Spleen (tissue), 11 donors: ENCODE measurements around the gene FBXW7. TPM values are rescaled to one million over a fixed set of nuclear protein-coding genes. Genes with fewer than 3 reads are reported as not detected.
A peak's percentile ranks its signal among the peaks of the same experiment; 100 is the strongest.

Experiments
- DNase-seq: peaks from one replicate; pipeline ENCODE4 v3.0.0-alpha.2; 2020
- H3K27ac ChIP-seq, 8 donors: fragments of 200-600 bp; sonication (generic) in 7 of 8; 1 replicate in 4 of 8; 2 replicates in 4 of 8; pipeline versions ENCODE4 v1.5.0 to v1.8.0; 2016 to 2021; ENCODE audit warnings: inconsistent platforms in 4 of 8, mild to moderate bottlenecking in 4 of 8, moderate library complexity in 1 of 8
- H3K27me3 ChIP-seq, 7 donors: fragments of 200-600 bp; sonication (generic) in 6 of 7; replicated peaks in 1 of 7; 1 replicate in 4 of 7; 2 replicates in 3 of 7; pipeline versions ENCODE4 v1.5.0 to v1.8.0; 2016 to 2021; ENCODE audit warnings: inconsistent platforms in 3 of 7, mild to moderate bottlenecking in 1 of 7
- H3K36me3 ChIP-seq, 6 donors: fragments of 200-600 bp; sonication (generic) in 5 of 6; 1 replicate in 4 of 6; 2 replicates in 2 of 6; pipeline versions ENCODE4 v1.5.0 to v1.8.0; 2016 to 2021; ENCODE audit warnings: inconsistent platforms in 2 of 6
- H3K4me1 ChIP-seq, 6 donors: fragments of 200-600 bp; sonication (generic) in 5 of 6; 1 replicate in 3 of 6; 2 replicates in 3 of 6; pipeline versions ENCODE4 v1.5.0 to v1.8.0; 2016 to 2021; ENCODE audit warnings: inconsistent platforms in 3 of 6
- H3K4me3 ChIP-seq, 8 donors: fragments of 200-600 bp; sonication (generic) in 7 of 8; 1 replicate in 4 of 8; 2 replicates in 4 of 8; pipeline versions ENCODE4 v1.5.0 to v1.8.0; 2016 to 2021; ENCODE audit warnings: inconsistent platforms in 4 of 8, mild to moderate bottlenecking in 4 of 8, moderate library complexity in 2 of 8
- H3K9me3 ChIP-seq, 8 donors: fragments of 200-600 bp; sonication (generic) in 7 of 8; 1 replicate in 4 of 8; 2 replicates in 4 of 8; pipeline versions ENCODE4 v1.5.0 to v1.8.0; 2016 to 2021; ENCODE audit warnings: inconsistent platforms in 4 of 8
- POLR2A ChIP-seq, 3 donors: fragments of 450-650 bp; IDR thresholded peaks; one replicate each; pipeline ENCODE4 v1.5.1; 2017; ENCODE audit warnings: antibody characterized with exemption in 3 of 3, mild to moderate bottlenecking in 1 of 3
- POLR2AphosphoS5 ChIP-seq, 3 donors: sonication (generic); formaldehyde crosslinking; IDR thresholded peaks; one replicate each; pipeline ENCODE4 v1.5.1; 2017; ENCODE audit warnings: antibody characterized with exemption in 3 of 3
- WGBS, 5 donors: extraction: QIAGEN DNeasy Blood & Tissue Kit in 3 of 5; methylation state at CpG; one replicate each; pipeline versions ENCODE4 v1.1.5 to v1.1.7; 2013 to 2018; 5-methylcytosine and 5-hydroxymethylcytosine counted together
- intact Hi-C: fragments of 100-400 bp; cut with DNase I; formaldehyde crosslinking; loops from one replicate; pipeline ENCODE4 v1.15.0; 2023; ENCODE audit warnings: low total_unique reads
- polyA plus RNA-seq, 3 donors: library from polyadenylated mRNA; stranded (reverse); fragments of 200-250 nt; gene quantifications; one replicate each; pipeline ENCODE4 v1.2.1, GENCODE V29; 2013
- total RNA-seq, 7 donors: library from RNA; depleted of rRNA in 3 of 7; stranded (reverse); fragments of >200 nt in 3 of 7; fragmentation: NEBNext Ultra II Directional in 4 of 7; extraction: Animal tissue kit (Norgen Biotek cat#: 25700) in 4 of 7; gene quantifications; one replicate each; pipeline versions ENCODE4 v1.1.0 to v1.2.1, GENCODE V29; 2016 to 2021
- TF ChIP-seq, protein P1 (sequence below), 11 experiments: fragments of 200-600 bp in 7 of 11; fragments of 450-650 bp in 4 of 11; sonication (generic) in 4 of 11; IDR thresholded peaks in 8 of 11; conservative IDR thresholded peaks in 3 of 11; 1 replicate in 7 of 11; 2 replicates in 4 of 11; pipeline versions ENCODE4 v1.4.0 to v1.8.0; 2016 to 2021; ENCODE audit warnings: antibody characterized with exemption in 11 of 11, inconsistent platforms in 4 of 11, mild to moderate bottlenecking in 1 of 11
- donor health status: healthy with polysubstance abuse.
- donor health status: DM: no; HTN: no; CAD: no; lungs with moderate emphysema.
- donor health status: DM: no; HTN: no; CAD: no.
- donor health status: Bipolar disorder and iron deficiency.
- donor health status: healthy.
- donor health status: DM: no; HTN: no; CAD: no.
- donor health status: DM: yes; HTN: yes; CAD: no.

Gene FBXW7
- total and polyA plus RNA-seq, 10 donors, result 11.5 to 140 (median 79.9) TPM

DNA sequence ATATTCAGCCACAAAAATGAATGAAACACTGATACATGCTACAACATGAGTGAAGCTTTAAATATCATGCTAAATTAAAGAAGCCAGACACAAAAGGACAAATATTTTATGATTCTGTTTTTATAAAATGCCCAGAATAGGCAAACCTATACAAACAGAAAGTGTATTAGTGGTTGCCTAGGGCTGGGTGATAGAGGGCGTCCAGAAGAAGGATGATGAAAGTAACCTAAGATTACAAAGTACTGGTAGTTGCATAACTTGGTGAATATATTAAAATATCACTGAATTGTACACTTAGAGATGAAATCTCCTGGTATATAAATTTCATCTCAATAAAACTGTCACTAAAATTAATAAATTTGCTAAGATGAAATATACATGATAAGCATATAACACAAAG is 67.5 kb downstream of the FBXW7 start:
- no peak for DNase-seq
- no peaks in the 10 kb centered on the region for H3K36me3 ChIP-seq
- H3K4me1 ChIP-seq, result peaks cover 13 to 63% (median 21%) of the 10 kb centered on the region in 6 donors
- H3K27ac ChIP-seq, result no peak overlapping the region
- H3K4me3 ChIP-seq, result no peak overlapping the region
- 47 to 90% (median 79%) methylated on average over 1 of the region's 1 CpG for WGBS, 5 donors
- intact Hi-C loops, result no loop called here
- H3K9me3 ChIP-seq, result peaks cover 0 to 9% (median 0%) of the 10 kb centered on the region in 8 donors
- H3K27me3 ChIP-seq, result no peaks in the 10 kb centered on the region
- TF ChIP-seq POLR2AphosphoS5 (IDR thresholded peaks at IDR 0.05), result no peak
- TF ChIP-seq POLR2A (IDR thresholded peaks at IDR 0.05), result no peak
- TF ChIP-seq, protein P1, sequence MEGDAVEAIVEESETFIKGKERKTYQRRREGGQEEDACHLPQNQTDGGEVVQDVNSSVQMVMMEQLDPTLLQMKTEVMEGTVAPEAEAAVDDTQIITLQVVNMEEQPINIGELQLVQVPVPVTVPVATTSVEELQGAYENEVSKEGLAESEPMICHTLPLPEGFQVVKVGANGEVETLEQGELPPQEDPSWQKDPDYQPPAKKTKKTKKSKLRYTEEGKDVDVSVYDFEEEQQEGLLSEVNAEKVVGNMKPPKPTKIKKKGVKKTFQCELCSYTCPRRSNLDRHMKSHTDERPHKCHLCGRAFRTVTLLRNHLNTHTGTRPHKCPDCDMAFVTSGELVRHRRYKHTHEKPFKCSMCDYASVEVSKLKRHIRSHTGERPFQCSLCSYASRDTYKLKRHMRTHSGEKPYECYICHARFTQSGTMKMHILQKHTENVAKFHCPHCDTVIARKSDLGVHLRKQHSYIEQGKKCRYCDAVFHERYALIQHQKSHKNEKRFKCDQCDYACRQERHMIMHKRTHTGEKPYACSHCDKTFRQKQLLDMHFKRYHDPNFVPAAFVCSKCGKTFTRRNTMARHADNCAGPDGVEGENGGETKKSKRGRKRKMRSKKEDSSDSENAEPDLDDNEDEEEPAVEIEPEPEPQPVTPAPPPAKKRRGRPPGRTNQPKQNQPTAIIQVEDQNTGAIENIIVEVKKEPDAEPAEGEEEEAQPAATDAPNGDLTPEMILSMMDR (IDR thresholded peaks at IDR 0.05 in 8 of 11, conservative IDR thresholded peaks at IDR 0.05 in 3 of 11), result no peak

DNA sequence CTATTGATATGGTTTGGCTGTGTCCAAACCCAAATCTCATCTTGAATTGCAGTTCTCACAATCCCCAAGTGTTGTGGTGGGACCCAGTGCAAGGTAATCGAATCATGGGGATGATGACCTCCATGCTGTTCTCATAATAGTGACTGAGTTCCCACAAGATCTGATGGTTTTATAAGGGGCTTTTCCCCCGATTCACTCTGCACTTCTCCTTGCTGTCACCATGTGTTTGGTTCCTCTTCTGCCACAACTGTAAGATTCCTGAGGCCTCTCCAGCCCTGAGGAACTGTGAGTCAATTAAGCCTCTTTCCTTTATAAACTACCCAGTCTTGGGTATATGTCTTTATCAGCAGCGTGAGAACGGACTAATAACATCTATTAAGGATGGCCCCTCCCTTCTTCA is 68.8 kb downstream of the FBXW7 start:
- intact Hi-C loops, result no loop called here
- no peak for DNase-seq
- WGBS, 5 donors, result 69 to 87% (median 78%) methylated on average over 4 of the region's 4 CpGs

DNA sequence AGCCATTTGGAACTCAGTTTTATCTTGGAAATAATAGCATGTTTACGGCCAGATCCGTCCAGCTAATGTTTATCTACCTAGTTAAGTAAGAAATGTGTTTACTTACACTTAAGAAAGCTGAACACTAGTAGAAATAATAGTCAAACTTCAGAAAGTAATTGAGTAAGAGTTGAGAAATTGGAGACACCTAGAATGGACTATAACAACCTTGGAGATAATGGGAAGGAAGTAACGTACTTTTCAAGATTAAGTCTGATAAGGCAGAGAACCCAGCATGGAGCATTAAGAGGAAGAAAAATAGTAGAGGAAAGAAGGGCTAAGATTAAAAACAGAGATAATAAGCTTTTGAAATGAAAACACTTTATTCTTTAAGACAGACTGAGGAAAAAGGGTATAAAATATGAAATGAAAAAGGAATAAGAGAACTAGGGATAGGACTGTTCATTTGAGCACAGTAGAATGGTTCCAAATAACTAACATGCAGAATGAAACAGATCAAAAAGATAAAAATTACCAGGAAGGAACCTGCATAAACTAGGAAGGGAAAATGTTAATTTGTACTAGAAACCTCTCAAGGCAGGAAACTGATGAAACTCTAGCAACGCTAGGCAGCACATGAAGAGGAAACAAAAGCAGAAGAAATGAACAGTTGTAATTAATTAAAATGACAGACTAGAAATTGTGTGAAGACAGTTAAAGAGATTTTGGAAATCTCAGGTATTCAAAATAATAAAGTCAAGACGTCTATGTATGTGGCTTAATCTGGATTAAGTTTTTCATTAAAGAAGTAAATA is 71.7 kb downstream of the FBXW7 start:
- H3K4me1 ChIP-seq, result peaks cover 33 to 94% (median 57%) of the 10 kb centered on the region in 6 donors
- H3K9me3 ChIP-seq, result no peaks in the 10 kb centered on the region
- H3K36me3 ChIP-seq, result no peaks in the 10 kb centered on the region
- WGBS, 5 donors, result 33 to 45% (median 39%) methylated on average over 5 of the region's 5 CpGs
- peak overlapping the region in 6 of 8 donors; percentile 22 to 76 (median 60) for H3K27ac ChIP-seq
- intact Hi-C loops, result no loop called here
- H3K4me3 ChIP-seq, result no peak overlapping the region
- TF ChIP-seq, protein P1 (IDR thresholded peaks at IDR 0.05 in 8 of 11, conservative IDR thresholded peaks at IDR 0.05 in 3 of 11), result no peak
- no peak for DNase-seq
- H3K27me3 ChIP-seq, result no peaks in the 10 kb centered on the region

More for the DNA sequence above, 68.8 kb downstream of the FBXW7 start:
- no peak overlapping the region for H3K4me3 ChIP-seq
- peaks cover 0 to 9% (median 0%) of the 10 kb centered on the region in 8 donors for H3K9me3 ChIP-seq
- peaks cover 18 to 74% (median 31%) of the 10 kb centered on the region in 6 donors for H3K4me1 ChIP-seq
- H3K27me3 ChIP-seq, result no peaks in the 10 kb centered on the region
- H3K27ac ChIP-seq, result no peak overlapping the region
- H3K36me3 ChIP-seq, result no peaks in the 10 kb centered on the region
- TF ChIP-seq, protein P1 (IDR thresholded peaks at IDR 0.05 in 8 of 11, conservative IDR thresholded peaks at IDR 0.05 in 3 of 11), result no peak
- TF ChIP-seq POLR2AphosphoS5 (IDR thresholded peaks at IDR 0.05), result no peak
- no peak for TF ChIP-seq POLR2A (IDR thresholded peaks at IDR 0.05)

DNA sequence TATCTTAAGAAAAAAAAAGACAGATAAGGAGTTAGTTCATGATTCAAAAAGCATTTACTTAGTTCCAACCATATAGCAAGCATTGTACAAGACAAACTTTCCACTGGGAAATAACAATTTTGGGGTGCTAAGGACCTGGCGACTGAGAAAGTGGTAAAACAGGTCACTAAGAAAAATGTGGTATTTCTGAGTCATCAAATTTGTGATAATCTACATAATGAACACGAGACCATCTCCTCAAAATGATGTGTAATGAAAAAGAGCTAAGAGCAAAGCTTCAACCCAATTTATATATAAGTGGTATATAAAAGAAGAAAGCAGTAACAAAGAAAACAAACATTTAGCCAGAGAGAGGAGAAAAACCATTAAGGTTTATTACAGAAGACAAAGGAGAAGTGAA is 72.3 kb downstream of the FBXW7 start:
- DNase-seq, result no peak
- Histone ChIP-seq H3K27ac (peak overlapping the region in 5 of 8 donors; percentile 44 to 76 (median 68)), H3K27me3 (no peaks in the 10 kb centered on the region), H3K4me1 (peaks cover 39 to 94% (median 63%) of the 10 kb centered on the region in 6 donors), H3K4me3 (no peak overlapping the region), H3K36me3 (no peaks in the 10 kb centered on the region), H3K9me3 (no peaks in the 10 kb centered on the region)
- TF ChIP-seq POLR2AphosphoS5 (IDR thresholded peaks at IDR 0.05) (no peak), POLR2A (IDR thresholded peaks at IDR 0.05) (no peak)
- TF ChIP-seq, protein P1 (IDR thresholded peaks at IDR 0.05 in 8 of 11, conservative IDR thresholded peaks at IDR 0.05 in 3 of 11), result no peak
- 76 to 83% (median 81%) methylated on average over 2 of the region's 2 CpGs for WGBS, 5 donors
- intact Hi-C loops, result no loop called here
